Chondrocyte (in vitro differentiated cells): ENCODE data around the gene MB. TPM values are rescaled to one million over a fixed set of nuclear protein-coding genes. Genes with fewer than 3 reads are reported as not detected.

Source experiments
- DNase-seq: peaks from one replicate; pipeline ENCODE4 v3.0.0; 2021; ENCODE audit warnings: mixed read lengths, low spot score
- H3K27ac Mint-ChIP-seq: one replicate; pipeline ENCODE4 v1.8.0; 2021; ENCODE audit warnings: mild to moderate bottlenecking, moderate library complexity, mixed read lengths; ENCODE audit not compliant: unreplicated experiment
- H3K27me3 Mint-ChIP-seq: 2 replicates; pipeline ENCODE4 v1.8.0; 2021; ENCODE audit warnings: low read depth, mixed read lengths
- H3K36me3 Mint-ChIP-seq: 2 replicates; pipeline ENCODE4 v1.8.0; 2021; ENCODE audit warnings: low read depth, mixed read lengths
- H3K4me1 Mint-ChIP-seq: 2 replicates; pipeline ENCODE4 v1.8.0; 2021; ENCODE audit warnings: low read depth, mild to moderate bottlenecking, mixed read lengths
- H3K4me3 Mint-ChIP-seq: one replicate; pipeline ENCODE4 v1.8.0; 2021; ENCODE audit warnings: mild to moderate bottlenecking, moderate library complexity, mixed read lengths; ENCODE audit not compliant: unreplicated experiment
- H3K9me3 Mint-ChIP-seq: 2 replicates; pipeline ENCODE4 v1.8.0; 2021; ENCODE audit warnings: low read depth, mixed read lengths
- total RNA-seq: library from RNA; stranded (reverse); gene quantifications from 3 replicates; pipeline ENCODE4 v1.2.1, GENCODE V29; 2021
- TF ChIP-seq, protein P1 (sequence below): fragments of 200-600 bp; sonication (generic); IDR thresholded peaks from 2 replicates; pipeline ENCODE4 v1.5.0; 2021; ENCODE audit warnings: antibody characterized with exemption, mild to moderate bottlenecking, moderate library complexity

MB gene
- total RNA-seq, 1 donor from 2014 or later: not detected

DNA sequence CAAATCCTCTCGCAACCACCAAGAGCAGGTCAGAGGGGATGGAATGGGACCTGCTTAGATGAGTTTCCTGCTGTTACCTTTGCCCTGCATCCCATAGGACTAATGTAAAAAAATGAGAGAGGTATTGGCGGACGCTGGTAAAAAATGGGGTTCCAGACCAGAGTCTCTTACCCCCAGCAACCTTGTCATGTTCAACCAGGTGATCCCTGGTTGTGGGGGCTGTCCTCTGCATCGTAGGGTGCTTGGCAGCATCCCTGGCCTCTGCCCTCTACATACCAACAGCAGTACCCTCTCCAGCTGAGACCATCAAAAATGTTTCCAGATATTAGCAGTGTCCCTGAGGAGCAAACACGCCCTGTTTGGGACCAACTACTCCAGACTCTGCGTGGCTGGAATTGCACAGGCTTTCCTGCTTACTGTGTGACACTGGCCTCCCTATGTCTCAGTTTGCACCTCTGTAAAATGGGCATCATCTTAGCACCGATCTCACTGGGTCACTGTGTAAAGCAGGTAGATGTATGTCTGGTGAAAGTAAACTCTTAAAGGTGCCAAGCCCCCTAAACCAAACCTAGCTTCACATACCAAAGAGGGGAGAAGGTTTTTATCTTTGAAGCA, 32.6 kb upstream of the MB start:
- H3K36me3 Mint-ChIP-seq: peaks cover 1% of the 10 kb centered on the region
- peak overlapping the region; percentile 81 for H3K4me3 Mint-ChIP-seq
- H3K4me1 Mint-ChIP-seq: peaks cover 41% of the 10 kb centered on the region
- peaks cover 3% of the 10 kb centered on the region for H3K9me3 Mint-ChIP-seq
- no peaks in the 10 kb centered on the region for H3K27me3 Mint-ChIP-seq
- TF ChIP-seq, protein P1, sequence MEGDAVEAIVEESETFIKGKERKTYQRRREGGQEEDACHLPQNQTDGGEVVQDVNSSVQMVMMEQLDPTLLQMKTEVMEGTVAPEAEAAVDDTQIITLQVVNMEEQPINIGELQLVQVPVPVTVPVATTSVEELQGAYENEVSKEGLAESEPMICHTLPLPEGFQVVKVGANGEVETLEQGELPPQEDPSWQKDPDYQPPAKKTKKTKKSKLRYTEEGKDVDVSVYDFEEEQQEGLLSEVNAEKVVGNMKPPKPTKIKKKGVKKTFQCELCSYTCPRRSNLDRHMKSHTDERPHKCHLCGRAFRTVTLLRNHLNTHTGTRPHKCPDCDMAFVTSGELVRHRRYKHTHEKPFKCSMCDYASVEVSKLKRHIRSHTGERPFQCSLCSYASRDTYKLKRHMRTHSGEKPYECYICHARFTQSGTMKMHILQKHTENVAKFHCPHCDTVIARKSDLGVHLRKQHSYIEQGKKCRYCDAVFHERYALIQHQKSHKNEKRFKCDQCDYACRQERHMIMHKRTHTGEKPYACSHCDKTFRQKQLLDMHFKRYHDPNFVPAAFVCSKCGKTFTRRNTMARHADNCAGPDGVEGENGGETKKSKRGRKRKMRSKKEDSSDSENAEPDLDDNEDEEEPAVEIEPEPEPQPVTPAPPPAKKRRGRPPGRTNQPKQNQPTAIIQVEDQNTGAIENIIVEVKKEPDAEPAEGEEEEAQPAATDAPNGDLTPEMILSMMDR: no peak
- no peak for DNase-seq
- no peak overlapping the region for H3K27ac Mint-ChIP-seq

DNA sequence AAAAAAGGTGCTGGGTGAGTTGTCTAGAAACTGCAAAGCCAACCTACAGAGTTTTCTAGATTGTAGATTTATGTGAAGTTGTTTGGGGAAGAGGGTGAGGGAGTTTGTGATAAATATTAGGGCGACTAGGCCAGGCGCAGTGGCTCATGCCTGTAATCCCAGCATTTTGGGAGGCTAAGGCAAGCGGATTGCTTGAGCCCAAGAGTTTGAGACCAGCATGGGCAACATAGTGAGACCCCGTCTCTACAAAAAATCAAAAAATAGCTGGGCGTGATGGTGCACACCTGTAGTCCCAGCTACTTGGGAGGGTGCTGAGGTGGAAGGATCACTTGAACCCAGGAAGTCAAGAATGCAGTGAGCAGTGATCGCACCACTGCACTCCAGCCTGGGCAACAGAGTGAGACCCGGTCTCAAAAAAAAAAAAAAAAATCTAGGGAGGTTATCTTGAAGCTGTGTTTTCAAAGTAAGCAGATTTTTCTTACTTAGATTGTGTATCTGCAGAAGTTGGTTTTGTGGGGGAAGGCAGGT, 32.0 kb upstream of the MB start:
- Mint-ChIP-seq H3K27me3 (no peaks in the 10 kb centered on the region), H3K4me1 (peaks cover 41% of the 10 kb centered on the region), H3K27ac (peak overlapping the region; percentile 90), H3K36me3 (peaks cover 1% of the 10 kb centered on the region), H3K4me3 (peak overlapping the region; percentile 81), H3K9me3 (peaks cover 3% of the 10 kb centered on the region)
- TF ChIP-seq, protein P1: no peak
- DNase-seq: no peak

DNA sequence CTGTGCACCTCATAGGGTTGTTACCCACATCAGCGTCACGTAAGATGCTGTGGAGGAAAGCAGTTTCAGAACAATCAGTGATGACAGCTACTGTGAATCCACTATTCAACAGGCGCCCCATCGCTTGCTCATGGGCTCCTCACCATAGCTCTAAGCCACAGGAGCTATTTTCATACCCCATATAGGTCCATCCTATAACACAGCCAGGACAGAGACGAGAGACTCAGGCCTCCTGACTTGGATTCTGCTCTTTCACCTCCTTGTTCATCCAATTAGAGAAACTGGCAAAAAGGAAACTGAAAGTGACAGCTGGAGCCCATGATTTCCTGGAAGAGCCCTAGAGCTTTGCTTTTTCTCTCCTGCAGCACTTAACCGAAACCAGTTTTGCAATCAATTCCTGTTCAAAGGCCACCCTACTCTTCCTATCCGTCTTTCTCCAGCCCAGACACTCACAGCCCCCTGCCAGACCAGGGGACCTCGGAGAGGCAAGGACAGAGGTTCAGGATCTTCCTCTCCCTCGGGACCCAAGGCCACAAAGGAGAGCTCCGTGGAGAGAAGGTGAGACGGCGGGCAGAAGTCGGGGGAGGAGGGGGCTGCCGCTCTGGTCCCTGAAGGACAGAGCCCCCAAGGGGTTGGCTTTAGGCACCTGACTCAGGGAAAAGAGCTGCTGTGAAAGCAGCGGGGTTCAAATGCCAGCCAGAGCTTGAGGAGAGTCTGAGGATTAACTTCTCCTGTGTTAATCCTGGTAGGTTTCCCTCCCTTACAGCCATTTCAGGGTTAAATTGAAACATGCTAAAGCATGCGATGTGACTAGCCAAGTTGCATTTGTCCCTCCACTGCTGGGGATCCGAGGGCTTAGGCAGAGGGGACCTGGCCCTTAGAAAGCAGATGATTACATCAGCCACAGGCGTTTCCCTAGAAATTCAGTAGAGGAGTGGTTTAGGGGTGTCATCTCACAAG, 31.2 kb upstream of the MB start, which contains the start of gene APOL6:
APOL6 (plus strand) TSS at position 381 of the 960 bp plus-strand sequence. CDS start 7,980 bp downstream, outside the sequence.
- Mint-ChIP-seq H3K36me3 (peaks cover 1% of the 10 kb centered on the region), H3K9me3 (peaks cover 3% of the 10 kb centered on the region), H3K27ac (peak within 1 kb of the TSS; percentile 90), H3K4me3 (peak within 1 kb of the TSS; percentile 81), H3K4me1 (peaks cover 41% of the 10 kb centered on the region), H3K27me3 (no peaks in the 10 kb centered on the region)
- TF ChIP-seq, protein P1: no peak
- DNase-seq: no peak

DNA sequence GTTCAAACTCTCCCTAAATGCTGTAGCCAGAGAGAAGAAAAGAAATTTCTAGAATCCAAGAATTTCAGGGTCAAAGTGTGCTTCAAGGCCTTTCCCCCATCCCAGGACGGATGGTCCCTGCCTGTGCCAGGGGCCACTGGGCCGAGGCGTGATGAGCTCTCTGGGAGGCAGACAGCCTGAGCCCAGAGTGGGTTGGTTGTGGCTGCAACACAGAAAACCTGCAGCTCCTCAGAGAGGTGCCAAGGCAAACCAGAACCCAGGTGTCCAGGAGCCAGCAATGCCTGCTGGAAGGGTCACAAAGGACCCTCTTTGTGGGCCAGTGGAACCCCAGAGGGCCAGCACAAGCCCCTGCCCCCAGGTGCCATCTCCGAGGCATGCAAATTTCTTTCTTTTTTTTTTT, 28.5 kb upstream of the MB start:
- Mint-ChIP-seq H3K9me3 (no peaks in the 10 kb centered on the region), H3K27me3 (no peaks in the 10 kb centered on the region), H3K4me3 (no peak overlapping the region), H3K36me3 (no peaks in the 10 kb centered on the region), H3K27ac (no peak overlapping the region), H3K4me1 (peaks cover 47% of the 10 kb centered on the region)
- DNase-seq: no peak
- TF ChIP-seq, protein P1: no peak

DNA sequence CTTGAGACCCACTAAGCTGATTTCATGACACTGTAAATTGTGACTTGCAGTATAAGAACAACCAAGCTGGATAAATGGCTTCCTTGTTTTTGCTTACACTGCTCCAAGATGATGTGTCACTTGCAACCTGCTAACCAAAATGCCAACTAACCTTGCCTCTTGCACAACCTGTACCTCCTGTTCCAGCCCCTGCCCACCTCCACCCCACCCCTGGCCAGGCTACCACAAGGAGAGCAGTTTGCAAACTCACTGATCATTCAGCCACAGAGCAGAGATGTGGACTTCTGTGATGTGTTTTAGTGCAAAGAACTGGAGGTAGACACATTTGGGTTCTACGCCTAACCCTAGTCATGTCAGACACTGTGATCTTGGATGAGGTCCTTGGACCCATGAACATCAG, 26.9 kb upstream of the MB start:
- no peaks in the 10 kb centered on the region for H3K9me3 Mint-ChIP-seq
- DNase-seq: no peak
- no peak overlapping the region for H3K27ac Mint-ChIP-seq
- H3K4me3 Mint-ChIP-seq: no peak overlapping the region
- H3K27me3 Mint-ChIP-seq: no peaks in the 10 kb centered on the region
- TF ChIP-seq, protein P1: no peak
- peaks cover 41% of the 10 kb centered on the region for H3K4me1 Mint-ChIP-seq
- no peaks in the 10 kb centered on the region for H3K36me3 Mint-ChIP-seq
